GM10266 (cell line): ENCODE results near the gene HLA-DQA1.

Experiments used
- DNase-seq: peaks from one replicate; pipeline ENCODE4 v3.0.0; 2012; ENCODE audit errors: extremely low spot score
- CTCF ChIP-seq: IDR thresholded peaks from 2 replicates; pipeline ENCODE4 v1.5.1; 2012; ENCODE audit warnings: mild to moderate bottlenecking, low read depth; ENCODE audit not compliant: control insufficient read depth, insufficient read depth; ENCODE audit errors: missing control alignments

The HLA-DQA1 gene

GRCh38 chr6:32662836-32663235, 25.6 kb downstream of the HLA-DQA1 start:
- TF ChIP-seq CTCF, result no peak
- DNase-seq, result no peak

- TF ChIP-seq CTCF, result no peak
- no peak for DNase-seq
Observed at GRCh38 chr6:32664354-32664753, 27.1 kb downstream of the HLA-DQA1 start.

- TF ChIP-seq CTCF, result no peak
- no peak for DNase-seq
Observed at GRCh38 chr6:32664827-32665362, 27.7 kb downstream of the HLA-DQA1 start.

- DNase-seq, result no peak
- no peak for TF ChIP-seq CTCF
Observed at GRCh38 chr6:32665661-32666060, 28.5 kb downstream of the HLA-DQA1 start.

- TF ChIP-seq CTCF, result no peak
- DNase-seq, result peak; percentile 81
Observed at GRCh38 chr6:32666420-32667300, 29.5 kb downstream of the HLA-DQA1 start, which contains the start of gene HLA-DQB1. Gene HLA-DQB1, minus strand, starts transcription at chr6:32666657. Its CDS starts 50 bp downstream, at chr6:32666607.

- TF ChIP-seq CTCF, result no peak
Observed at GRCh38 chr6:32668226-32668747, 31.1 kb downstream of the HLA-DQA1 start.

GRCh38 chr6:32669240-32669639, 32.0 kb downstream of the HLA-DQA1 start:
- DNase-seq, result no peak
- no peak for TF ChIP-seq CTCF

More at GRCh38 chr6:32668226-32668747, 31.1 kb downstream of the HLA-DQA1 start:
- DNase-seq, result peak; percentile 76
